ENCODE results near the gene LCN6. TPM values are rescaled to one million over a fixed set of nuclear protein-coding genes. Genes with fewer than 3 reads are reported as not detected.
"Not testable (repeated sequence)": the region's sequence is repeated elsewhere in the genome, so short reads cannot be mapped to it uniquely, and the experiment has no call there.

LCN6 gene
- total RNA-seq, 1 donor from 2014 or later: not detected

DNA sequence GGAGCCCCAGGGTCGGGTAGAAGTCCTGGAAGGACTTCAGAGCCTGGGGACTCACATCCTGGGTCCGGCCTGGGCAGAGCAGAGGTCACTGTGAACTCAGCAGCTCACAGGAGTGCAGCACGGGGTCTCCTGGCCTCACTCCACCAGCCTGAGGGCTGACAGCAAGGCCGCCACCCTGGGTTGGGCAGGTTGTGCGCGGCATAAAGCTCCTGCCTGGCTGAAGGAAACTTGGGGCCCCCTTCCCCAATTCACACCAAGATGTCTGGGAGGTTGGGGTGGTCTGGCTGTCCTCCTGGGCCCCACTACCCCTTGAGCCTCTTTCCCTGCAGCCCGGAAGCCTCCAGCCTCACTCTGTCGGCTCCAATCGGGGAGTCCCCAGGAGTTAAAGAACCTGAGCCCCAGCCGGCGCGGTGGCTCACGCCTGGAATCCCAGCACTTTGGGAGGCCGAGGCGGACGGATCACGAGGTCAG lies 13.9 kb upstream of the LCN6 start:
- Mint-ChIP-seq H3K4me1 (peaks cover 24% of the 10 kb centered on the region), H3K27me3 (ENCODE audit: insufficient read depth, low read depth) (no peaks in the 10 kb centered on the region), H3K36me3 (no peaks in the 10 kb centered on the region), H3K9me3 (no peaks in the 10 kb centered on the region), H3K4me3 (no peak overlapping the region), H3K27ac (no peak overlapping the region)
- H3K4me2 ChIP-seq: no peak overlapping the region
- H3K79me2 ChIP-seq (ENCODE audit: low read depth): no peaks in the 10 kb centered on the region
- no peak overlapping the region for H2AFZ ChIP-seq (replicated peaks)
- peaks cover 10% of the 10 kb centered on the region for H3K4me1 ChIP-seq
- H3K9me3 ChIP-seq (ENCODE audit: low read depth): no peaks in the 10 kb centered on the region
- H3K36me3 ChIP-seq: no peaks in the 10 kb centered on the region
- no peaks in the 10 kb centered on the region for H4K20me1 ChIP-seq (ENCODE audit: low read depth)
- H3K4me3 ChIP-seq: no peak overlapping the region
- no peak for TF ChIP-seq EZH2phosphoT487 (IDR thresholded peaks at IDR 0.05)
- TF ChIP-seq, protein P1, sequence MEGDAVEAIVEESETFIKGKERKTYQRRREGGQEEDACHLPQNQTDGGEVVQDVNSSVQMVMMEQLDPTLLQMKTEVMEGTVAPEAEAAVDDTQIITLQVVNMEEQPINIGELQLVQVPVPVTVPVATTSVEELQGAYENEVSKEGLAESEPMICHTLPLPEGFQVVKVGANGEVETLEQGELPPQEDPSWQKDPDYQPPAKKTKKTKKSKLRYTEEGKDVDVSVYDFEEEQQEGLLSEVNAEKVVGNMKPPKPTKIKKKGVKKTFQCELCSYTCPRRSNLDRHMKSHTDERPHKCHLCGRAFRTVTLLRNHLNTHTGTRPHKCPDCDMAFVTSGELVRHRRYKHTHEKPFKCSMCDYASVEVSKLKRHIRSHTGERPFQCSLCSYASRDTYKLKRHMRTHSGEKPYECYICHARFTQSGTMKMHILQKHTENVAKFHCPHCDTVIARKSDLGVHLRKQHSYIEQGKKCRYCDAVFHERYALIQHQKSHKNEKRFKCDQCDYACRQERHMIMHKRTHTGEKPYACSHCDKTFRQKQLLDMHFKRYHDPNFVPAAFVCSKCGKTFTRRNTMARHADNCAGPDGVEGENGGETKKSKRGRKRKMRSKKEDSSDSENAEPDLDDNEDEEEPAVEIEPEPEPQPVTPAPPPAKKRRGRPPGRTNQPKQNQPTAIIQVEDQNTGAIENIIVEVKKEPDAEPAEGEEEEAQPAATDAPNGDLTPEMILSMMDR (IDR thresholded peaks at IDR 0.05): no peak
- no peak for TF ChIP-seq EZH2 (IDR thresholded peaks at IDR 0.05)
- no peak overlapping the region for H3K27ac ChIP-seq
- no peak for DNase-seq (ENCODE audit: low spot score)
- peaks cover 17% of the 10 kb centered on the region for H3F3A ChIP-seq (ENCODE audit: low read depth)
- peaks cover 9% of the 10 kb centered on the region for H3K27me3 ChIP-seq
- no peak overlapping the region for H3K9ac ChIP-seq

DNA sequence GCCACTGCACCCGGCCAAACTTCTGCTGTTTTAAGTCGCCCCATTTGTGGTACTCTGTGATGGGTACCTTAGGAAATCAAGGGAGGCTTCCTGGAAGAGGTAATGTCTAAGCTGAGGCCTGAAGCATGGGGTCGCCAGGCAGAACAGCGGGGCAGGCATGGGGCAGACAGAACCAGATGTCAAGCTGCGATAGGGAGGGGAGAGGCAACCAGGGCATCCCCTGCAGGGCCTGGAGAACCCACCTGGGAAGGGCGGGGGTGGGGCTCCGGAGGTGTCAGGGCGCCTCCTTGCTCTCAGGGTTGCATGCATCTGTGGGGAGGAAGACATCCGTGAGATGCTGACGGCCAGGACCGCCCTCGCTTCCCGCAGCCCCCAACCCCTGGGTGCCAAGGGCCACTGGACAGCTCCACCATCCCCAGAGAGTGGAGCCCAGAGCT lies 13.2 kb upstream of the LCN6 start:
- H3K4me2 ChIP-seq: no peak overlapping the region

DNA sequence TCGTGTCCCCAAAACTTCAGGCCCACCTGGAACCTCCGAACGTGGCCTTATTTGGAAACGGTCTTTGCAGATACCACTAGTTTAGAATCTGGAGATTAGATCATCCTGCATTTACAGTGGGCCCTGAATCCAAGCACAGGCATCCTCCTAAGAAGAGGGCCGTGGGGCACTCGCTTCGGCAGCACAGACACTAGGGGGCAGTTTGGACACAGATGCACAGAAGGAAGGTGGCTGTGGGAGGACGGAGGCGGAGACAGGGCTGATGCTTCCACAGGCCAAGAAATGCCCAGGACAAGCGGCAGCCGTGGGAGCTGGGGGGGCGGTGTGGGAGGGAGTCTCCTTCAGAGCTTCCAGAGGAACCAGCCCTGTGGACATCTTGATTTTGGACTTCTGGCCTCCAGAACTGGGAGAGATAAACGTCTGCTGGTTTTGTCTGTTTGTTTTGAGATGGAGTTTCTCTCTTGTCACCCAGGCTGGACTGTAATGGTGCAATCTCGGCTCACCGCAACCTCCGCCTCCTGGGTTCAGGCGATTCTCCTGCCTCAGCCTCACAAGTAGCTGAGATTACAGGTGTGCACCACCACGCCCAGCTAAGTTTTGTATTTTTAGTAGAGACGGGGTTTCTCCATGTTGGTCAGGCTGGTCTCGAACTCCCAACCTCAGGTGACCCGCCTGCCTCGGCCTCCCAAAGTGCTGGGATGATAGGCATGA lies 12.7 kb upstream of the LCN6 start:
- TF ChIP-seq, protein P1 (IDR thresholded peaks at IDR 0.05): peak; percentile 63
- not testable (repeated sequence) for H3K4me3 ChIP-seq; H3K36me3 ChIP-seq; H3K27me3 Mint-ChIP-seq (ENCODE audit: insufficient read depth, low read depth); H3K27ac ChIP-seq; H3K36me3 Mint-ChIP-seq; H3K79me2 ChIP-seq (ENCODE audit: low read depth); H3K27me3 ChIP-seq; H3K9me3 Mint-ChIP-seq; H4K20me1 ChIP-seq (ENCODE audit: low read depth); H3K9ac ChIP-seq; H3K9me3 ChIP-seq (ENCODE audit: low read depth); H3K4me1 ChIP-seq
- Histone ChIP-seq H3K4me2 (peak overlapping the region; percentile 8), H2AFZ (replicated peaks) (peak overlapping the region; percentile 83), H3F3A (ENCODE audit: low read depth) (peaks cover 15% of the 10 kb centered on the region)
- H3K27ac Mint-ChIP-seq: peak overlapping the region; percentile 98
- DNase-seq (ENCODE audit: low spot score): peak; percentile 79
- peak overlapping the region; percentile 57 for H3K4me3 Mint-ChIP-seq
- peaks cover 19% of the 10 kb centered on the region for H3K4me1 Mint-ChIP-seq

More for the DNA sequence above, 13.2 kb upstream of the LCN6 start:
- no peaks in the 10 kb centered on the region for H3K9me3 ChIP-seq (ENCODE audit: low read depth)
- no peak overlapping the region for H3K4me3 ChIP-seq
- Mint-ChIP-seq H3K4me1 (peaks cover 19% of the 10 kb centered on the region), H3K27ac (peak overlapping the region; percentile 98), H3K9me3 (peaks cover under 1% of the 10 kb centered on the region), H3K27me3 (ENCODE audit: insufficient read depth, low read depth) (no peaks in the 10 kb centered on the region), H3K4me3 (peak overlapping the region; percentile 57), H3K36me3 (no peaks in the 10 kb centered on the region)
- H3K27me3 ChIP-seq: peaks cover 2% of the 10 kb centered on the region
- H3K79me2 ChIP-seq (ENCODE audit: low read depth): no peaks in the 10 kb centered on the region
- H3K9ac ChIP-seq: no peak overlapping the region
- no peak overlapping the region for H2AFZ ChIP-seq (replicated peaks)
- no peaks in the 10 kb centered on the region for H3K36me3 ChIP-seq
- H3F3A ChIP-seq (ENCODE audit: low read depth): peaks cover 17% of the 10 kb centered on the region
- no peaks in the 10 kb centered on the region for H4K20me1 ChIP-seq (ENCODE audit: low read depth)
- H3K4me1 ChIP-seq: peaks cover 10% of the 10 kb centered on the region
- TF ChIP-seq, protein P1 (IDR thresholded peaks at IDR 0.05): no peak
- TF ChIP-seq EZH2 (IDR thresholded peaks at IDR 0.05): no peak
- TF ChIP-seq EZH2phosphoT487 (IDR thresholded peaks at IDR 0.05): no peak
- H3K27ac ChIP-seq: no peak overlapping the region
- DNase-seq (ENCODE audit: low spot score): no peak
